SK-N-SH treated with all-trans-retinoic acid at 6 μM for 48 hours (cell line): Measurements from ENCODE around the gene KANTR.

Experiments used
- ATAC-seq: fragments of 200-7000 bp; cut with Tn5 transposase; 3 replicates; pipeline ENCODE4 v1.9.1; 2020; ENCODE audit warnings: mild to moderate bottlenecking, moderate library complexity
- BACH2 ChIP-seq: fragments of 250-450 bp; sonication (Bioruptor Pico); IDR thresholded peaks from 2 replicates; pipeline ENCODE4 v1.9.0; 2021; ENCODE audit warnings: mild to moderate bottlenecking, borderline replicate concordance
- CSDC2 ChIP-seq: fragments of 250-450 bp; sonication (Bioruptor Pico); IDR thresholded peaks from 2 replicates; pipeline ENCODE4 v1.5.0; 2020; ENCODE audit warnings: mild to moderate bottlenecking, moderate library complexity
- ESRRG ChIP-seq: fragments of 250-450 bp; sonication (Bioruptor Pico); IDR thresholded peaks from 2 replicates; pipeline ENCODE4 v1.6.1; 2021; ENCODE audit warnings: mild to moderate bottlenecking
- GLIS3 ChIP-seq: fragments of 250-450 bp; sonication (Bioruptor Pico); IDR thresholded peaks from 2 replicates; pipeline ENCODE4 v1.5.0; 2020; ENCODE audit warnings: mild to moderate bottlenecking, moderate library complexity
- ISL1 ChIP-seq: fragments of 250-450 bp; sonication (Bioruptor Pico); IDR thresholded peaks from 2 replicates; pipeline ENCODE4 v2.1.2; 2022; ENCODE audit warnings: mild to moderate bottlenecking, moderate library complexity
- RARB ChIP-seq: fragments of 250-450 bp; sonication (Bioruptor Pico); IDR thresholded peaks from 2 replicates; pipeline ENCODE4 v1.8.0; 2021; ENCODE audit warnings: mild to moderate bottlenecking, moderate library complexity
- SNAI2 ChIP-seq: fragments of 250-450 bp; sonication (Bioruptor Pico); IDR thresholded peaks from 2 replicates; pipeline ENCODE4 v1.5.0; 2020; ENCODE audit warnings: mild to moderate bottlenecking, moderate library complexity
- TCF4 ChIP-seq: fragments of 250-450 bp; sonication (Bioruptor Pico); IDR thresholded peaks from 2 replicates; pipeline ENCODE4 v1.8.0; 2021; ENCODE audit warnings: mild to moderate bottlenecking, moderate library complexity, borderline replicate concordance
- TOX ChIP-seq: fragments of 250-450 bp; sonication (Bioruptor Pico); IDR thresholded peaks from 2 replicates; pipeline ENCODE4 v1.8.0; 2021; ENCODE audit warnings: mild to moderate bottlenecking, moderate library complexity, borderline replicate concordance
- ZC3H10 ChIP-seq: fragments of 250-450 bp; sonication (Bioruptor Pico); IDR thresholded peaks from 2 replicates; pipeline ENCODE4 v1.5.1; 2021; ENCODE audit warnings: mild to moderate bottlenecking, moderate library complexity
- ZFP3 ChIP-seq: fragments of 250-450 bp; sonication (Bioruptor Pico); IDR thresholded peaks from 2 replicates; pipeline ENCODE4 v1.5.0; 2020; ENCODE audit warnings: mild to moderate bottlenecking, moderate library complexity
- ZFP30 ChIP-seq: fragments of 450-650 bp; formaldehyde crosslinking; IDR thresholded peaks from 2 replicates; pipeline ENCODE4 v1.5.0; 2022; ENCODE audit warnings: mild to moderate bottlenecking, moderate library complexity
- ZNF565 ChIP-seq: fragments of 450-650 bp; formaldehyde crosslinking; conservative IDR thresholded peaks from 2 replicates; pipeline ENCODE4 v1.5.0; 2020; ENCODE audit warnings: low read depth, mild to moderate bottlenecking, moderate library complexity
- ZNF70 ChIP-seq: fragments of 450-650 bp; formaldehyde crosslinking; IDR thresholded peaks from 2 replicates; pipeline ENCODE4 v1.5.0; 2020; ENCODE audit warnings: mild to moderate bottlenecking, moderate library complexity
- ZNF8 ChIP-seq: fragments of 450-650 bp; formaldehyde crosslinking; IDR thresholded peaks from 2 replicates; pipeline ENCODE4 v1.5.0; 2020; ENCODE audit warnings: mild to moderate bottlenecking, moderate library complexity
- TF ChIP-seq, protein P1 (sequence below): fragments of 250-450 bp; sonication (Bioruptor Pico); IDR thresholded peaks from 2 replicates; pipeline ENCODE4 v1.5.1; 2020; ENCODE audit warnings: low read depth, mild to moderate bottlenecking, moderate library complexity
- TF ChIP-seq, protein P2 (sequence below): fragments of 250-450 bp; sonication (Bioruptor Pico); IDR thresholded peaks from 2 replicates; pipeline ENCODE4 v1.8.0; 2020; ENCODE audit warnings: mild to moderate bottlenecking, moderate library complexity, borderline replicate concordance
- TF ChIP-seq, protein P3 (sequence below): fragments of 250-450 bp; sonication (Bioruptor Pico); IDR thresholded peaks from 2 replicates; pipeline ENCODE4 v1.5.0; 2020; ENCODE audit warnings: mild to moderate bottlenecking, moderate library complexity
- TF ChIP-seq, protein P4 (sequence below): fragments of 250-450 bp; sonication (Bioruptor Pico); IDR thresholded peaks from 2 replicates; pipeline ENCODE4 v1.8.0; 2021; ENCODE audit warnings: low read depth, mild to moderate bottlenecking, moderate library complexity, borderline replicate concordance

The KANTR gene

DNA sequence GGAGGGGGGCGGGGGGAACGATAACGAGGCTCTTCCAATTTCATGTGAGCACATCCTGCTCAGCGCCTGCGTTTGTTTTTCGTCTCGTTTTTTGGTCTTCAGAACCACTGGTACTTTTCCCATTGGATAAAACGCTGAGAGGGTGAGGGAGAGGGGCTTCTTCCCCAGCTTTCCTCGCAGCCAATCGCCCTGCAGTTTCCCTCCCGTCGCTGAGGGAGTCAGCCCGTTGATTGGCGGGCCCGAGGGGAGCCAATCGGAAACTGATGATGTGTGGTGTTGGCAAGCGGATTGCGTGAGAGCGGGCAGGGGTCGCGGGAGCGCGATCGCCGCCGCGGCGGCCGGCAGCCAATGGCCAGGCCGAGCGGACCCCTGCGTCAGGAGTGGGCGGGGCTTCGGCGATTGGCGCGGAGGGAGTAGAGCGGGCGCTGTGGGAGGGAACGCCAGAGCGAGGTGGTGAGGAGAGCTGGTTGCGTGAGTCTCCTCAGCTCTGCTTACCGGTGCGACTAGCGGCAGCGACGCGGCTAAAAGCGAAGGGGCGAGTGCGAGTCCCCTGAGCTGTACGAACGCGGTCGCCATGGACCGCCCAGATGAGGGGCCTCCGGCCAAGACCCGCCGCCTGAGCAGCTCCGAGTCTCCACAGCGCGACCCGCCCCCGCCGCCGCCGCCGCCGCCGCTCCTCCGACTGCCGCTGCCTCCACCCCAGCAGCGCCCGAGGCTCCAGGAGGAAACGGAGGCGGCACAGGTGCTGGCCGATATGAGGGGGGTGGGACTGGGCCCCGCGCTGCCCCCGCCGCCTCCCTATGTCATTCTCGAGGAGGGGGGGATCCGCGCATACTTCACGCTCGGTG, 11.8 kb upstream of the KANTR start, which contains the start of gene TSPYL2:
Gene TSPYL2 (plus strand): TSS at position 443 of the 848 bp plus-strand sequence. CDS start 132 bp downstream, at position 575.
- TF ChIP-seq TCF4 (CRISPR knock-in tag): no peak
- TF ChIP-seq GLIS3: no peak
- no peak for TF ChIP-seq ESRRG
- no peak for TF ChIP-seq ZNF8 (CRISPR knock-in tag)
- ATAC-seq: peak; percentile 92

DNA sequence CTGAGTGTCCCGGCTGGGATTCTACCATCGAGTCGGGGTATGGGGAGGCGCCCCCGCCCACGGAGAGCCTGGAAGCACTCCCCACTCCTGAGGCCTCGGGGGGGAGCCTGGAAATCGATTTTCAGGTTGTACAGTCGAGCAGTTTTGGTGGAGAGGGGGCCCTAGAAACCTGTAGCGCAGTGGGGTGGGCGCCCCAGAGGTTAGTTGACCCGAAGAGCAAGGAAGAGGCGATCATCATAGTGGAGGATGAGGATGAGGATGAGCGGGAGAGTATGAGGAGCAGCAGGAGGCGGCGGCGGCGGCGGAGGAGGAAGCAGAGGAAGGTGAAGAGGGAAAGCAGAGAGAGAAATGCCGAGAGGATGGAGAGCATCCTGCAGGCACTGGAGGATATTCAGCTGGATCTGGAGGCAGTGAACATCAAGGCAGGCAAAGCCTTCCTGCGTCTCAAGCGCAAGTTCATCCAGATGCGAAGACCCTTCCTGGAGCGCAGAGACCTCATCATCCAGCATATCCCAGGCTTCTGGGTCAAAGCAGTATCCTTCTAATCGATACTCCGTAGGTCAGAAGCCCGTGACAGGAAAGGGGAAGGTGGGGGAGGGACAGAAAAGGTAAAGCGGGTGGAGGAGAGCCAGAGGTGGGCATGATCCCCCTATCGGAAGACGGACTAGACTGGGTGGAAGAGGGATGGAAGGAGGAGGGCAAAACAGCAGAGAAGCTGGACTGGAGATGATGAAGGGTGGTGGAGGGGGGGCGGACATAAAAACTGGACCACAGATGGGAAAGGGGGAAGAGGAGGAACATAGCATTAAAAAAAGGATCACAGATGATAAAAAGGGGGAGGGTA, 10.9 kb upstream of the KANTR start:
- TF ChIP-seq TCF4 (CRISPR knock-in tag) (no peak), CSDC2 (CRISPR knock-in tag) (no peak), ZNF70 (CRISPR knock-in tag) (no peak), ZFP30 (CRISPR knock-in tag) (no peak), TOX (no peak), ZNF565 (CRISPR knock-in tag) (no peak), ISL1 (CRISPR knock-in tag) (no peak)
- TF ChIP-seq, protein P1, sequence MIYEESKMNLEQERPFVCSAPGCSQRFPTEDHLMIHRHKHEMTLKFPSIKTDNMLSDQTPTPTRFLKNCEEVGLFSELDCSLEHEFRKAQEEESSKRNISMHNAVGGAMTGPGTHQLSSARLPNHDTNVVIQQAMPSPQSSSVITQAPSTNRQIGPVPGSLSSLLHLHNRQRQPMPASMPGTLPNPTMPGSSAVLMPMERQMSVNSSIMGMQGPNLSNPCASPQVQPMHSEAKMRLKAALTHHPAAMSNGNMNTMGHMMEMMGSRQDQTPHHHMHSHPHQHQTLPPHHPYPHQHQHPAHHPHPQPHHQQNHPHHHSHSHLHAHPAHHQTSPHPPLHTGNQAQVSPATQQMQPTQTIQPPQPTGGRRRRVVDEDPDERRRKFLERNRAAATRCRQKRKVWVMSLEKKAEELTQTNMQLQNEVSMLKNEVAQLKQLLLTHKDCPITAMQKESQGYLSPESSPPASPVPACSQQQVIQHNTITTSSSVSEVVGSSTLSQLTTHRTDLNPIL: no peak
- no peak for ATAC-seq

DNA sequence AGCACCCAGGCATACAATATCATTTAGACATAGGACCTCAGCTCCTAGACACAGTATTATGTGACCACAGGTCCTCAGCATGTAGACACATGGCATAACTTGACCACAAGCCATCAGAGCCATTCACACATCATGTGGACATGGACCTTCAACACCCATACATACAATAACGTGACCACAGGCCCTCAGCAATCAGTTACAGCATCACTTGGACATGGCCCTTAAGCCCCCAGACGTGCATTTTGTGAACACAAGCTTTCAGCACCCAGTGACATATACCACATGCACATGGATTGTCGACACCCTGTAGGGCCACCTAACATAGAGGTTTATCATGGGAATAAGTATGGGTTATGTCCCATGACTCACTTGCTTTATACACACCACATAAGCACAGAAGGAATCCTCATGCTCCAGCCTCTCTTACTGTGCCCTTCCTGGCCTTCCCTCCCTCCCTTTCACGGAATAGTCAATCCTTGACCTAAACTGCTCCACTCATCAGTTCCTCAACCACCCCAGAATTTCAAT, 9.8 kb upstream of the KANTR start:
- TF ChIP-seq TCF4 (CRISPR knock-in tag) (no peak), BACH2 (no peak), ZC3H10 (CRISPR knock-in tag) (no peak), ZFP3 (CRISPR knock-in tag) (no peak), ZFP30 (CRISPR knock-in tag) (no peak)
- TF ChIP-seq, protein P2, sequence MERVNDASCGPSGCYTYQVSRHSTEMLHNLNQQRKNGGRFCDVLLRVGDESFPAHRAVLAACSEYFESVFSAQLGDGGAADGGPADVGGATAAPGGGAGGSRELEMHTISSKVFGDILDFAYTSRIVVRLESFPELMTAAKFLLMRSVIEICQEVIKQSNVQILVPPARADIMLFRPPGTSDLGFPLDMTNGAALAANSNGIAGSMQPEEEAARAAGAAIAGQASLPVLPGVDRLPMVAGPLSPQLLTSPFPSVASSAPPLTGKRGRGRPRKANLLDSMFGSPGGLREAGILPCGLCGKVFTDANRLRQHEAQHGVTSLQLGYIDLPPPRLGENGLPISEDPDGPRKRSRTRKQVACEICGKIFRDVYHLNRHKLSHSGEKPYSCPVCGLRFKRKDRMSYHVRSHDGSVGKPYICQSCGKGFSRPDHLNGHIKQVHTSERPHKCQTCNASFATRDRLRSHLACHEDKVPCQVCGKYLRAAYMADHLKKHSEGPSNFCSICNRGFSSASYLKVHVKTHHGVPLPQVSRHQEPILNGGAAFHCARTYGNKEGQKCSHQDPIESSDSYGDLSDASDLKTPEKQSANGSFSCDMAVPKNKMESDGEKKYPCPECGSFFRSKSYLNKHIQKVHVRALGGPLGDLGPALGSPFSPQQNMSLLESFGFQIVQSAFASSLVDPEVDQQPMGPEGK (CRISPR knock-in tag): no peak
- TF ChIP-seq, protein P3, sequence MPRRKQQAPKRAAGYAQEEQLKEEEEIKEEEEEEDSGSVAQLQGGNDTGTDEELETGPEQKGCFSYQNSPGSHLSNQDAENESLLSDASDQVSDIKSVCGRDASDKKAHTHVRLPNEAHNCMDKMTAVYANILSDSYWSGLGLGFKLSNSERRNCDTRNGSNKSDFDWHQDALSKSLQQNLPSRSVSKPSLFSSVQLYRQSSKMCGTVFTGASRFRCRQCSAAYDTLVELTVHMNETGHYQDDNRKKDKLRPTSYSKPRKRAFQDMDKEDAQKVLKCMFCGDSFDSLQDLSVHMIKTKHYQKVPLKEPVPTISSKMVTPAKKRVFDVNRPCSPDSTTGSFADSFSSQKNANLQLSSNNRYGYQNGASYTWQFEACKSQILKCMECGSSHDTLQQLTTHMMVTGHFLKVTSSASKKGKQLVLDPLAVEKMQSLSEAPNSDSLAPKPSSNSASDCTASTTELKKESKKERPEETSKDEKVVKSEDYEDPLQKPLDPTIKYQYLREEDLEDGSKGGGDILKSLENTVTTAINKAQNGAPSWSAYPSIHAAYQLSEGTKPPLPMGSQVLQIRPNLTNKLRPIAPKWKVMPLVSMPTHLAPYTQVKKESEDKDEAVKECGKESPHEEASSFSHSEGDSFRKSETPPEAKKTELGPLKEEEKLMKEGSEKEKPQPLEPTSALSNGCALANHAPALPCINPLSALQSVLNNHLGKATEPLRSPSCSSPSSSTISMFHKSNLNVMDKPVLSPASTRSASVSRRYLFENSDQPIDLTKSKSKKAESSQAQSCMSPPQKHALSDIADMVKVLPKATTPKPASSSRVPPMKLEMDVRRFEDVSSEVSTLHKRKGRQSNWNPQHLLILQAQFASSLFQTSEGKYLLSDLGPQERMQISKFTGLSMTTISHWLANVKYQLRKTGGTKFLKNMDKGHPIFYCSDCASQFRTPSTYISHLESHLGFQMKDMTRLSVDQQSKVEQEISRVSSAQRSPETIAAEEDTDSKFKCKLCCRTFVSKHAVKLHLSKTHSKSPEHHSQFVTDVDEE (CRISPR knock-in tag): no peak
- TF ChIP-seq, all 23 proteins: peak for 0
- ATAC-seq: no peak

DNA sequence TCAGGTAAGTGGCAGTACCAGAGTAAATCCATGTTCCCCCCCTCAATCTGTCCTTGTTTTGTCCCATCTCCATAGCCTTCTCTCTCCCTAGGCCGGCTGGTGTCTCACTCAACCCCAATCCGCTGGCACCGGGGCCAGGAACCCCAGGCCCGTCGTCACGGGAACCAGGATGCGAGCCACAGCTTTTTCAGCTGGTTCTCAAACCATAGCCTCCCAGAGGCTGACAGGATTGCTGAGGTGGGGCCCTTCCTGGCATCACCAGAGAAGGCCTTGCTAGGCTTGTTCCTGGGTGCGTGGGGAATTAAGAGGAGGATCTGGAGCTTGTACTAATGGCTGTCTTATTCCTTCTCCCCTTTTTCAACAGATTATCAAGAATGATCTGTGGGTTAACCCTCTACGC, 9.1 kb upstream of the KANTR start:
- no peak for ATAC-seq
- no peak for TF ChIP-seq ZFP3 (CRISPR knock-in tag)
- TF ChIP-seq, protein P4, sequence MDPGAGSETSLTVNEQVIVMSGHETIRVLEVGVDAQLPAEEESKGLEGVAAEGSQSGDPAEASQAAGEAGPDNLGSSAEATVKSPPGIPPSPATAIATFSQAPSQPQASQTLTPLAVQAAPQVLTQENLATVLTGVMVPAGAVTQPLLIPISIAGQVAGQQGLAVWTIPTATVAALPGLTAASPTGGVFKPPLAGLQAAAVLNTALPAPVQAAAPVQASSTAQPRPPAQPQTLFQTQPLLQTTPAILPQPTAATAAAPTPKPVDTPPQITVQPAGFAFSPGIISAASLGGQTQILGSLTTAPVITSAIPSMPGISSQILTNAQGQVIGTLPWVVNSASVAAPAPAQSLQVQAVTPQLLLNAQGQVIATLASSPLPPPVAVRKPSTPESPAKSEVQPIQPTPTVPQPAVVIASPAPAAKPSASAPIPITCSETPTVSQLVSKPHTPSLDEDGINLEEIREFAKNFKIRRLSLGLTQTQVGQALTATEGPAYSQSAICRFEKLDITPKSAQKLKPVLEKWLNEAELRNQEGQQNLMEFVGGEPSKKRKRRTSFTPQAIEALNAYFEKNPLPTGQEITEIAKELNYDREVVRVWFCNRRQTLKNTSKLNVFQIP: no peak
- TF ChIP-seq RARB (CRISPR knock-in tag): no peak
- TF ChIP-seq, protein P1: no peak
- TF ChIP-seq TOX: no peak
- TF ChIP-seq, protein P3 (CRISPR knock-in tag): no peak
- TF ChIP-seq TCF4 (CRISPR knock-in tag): no peak
- TF ChIP-seq SNAI2 (CRISPR knock-in tag): no peak
- TF ChIP-seq, protein P2 (CRISPR knock-in tag): no peak
- TF ChIP-seq ZC3H10 (CRISPR knock-in tag): no peak
- TF ChIP-seq ESRRG: no peak
